NCI-H774 (cell line): ENCODE measurements around the gene UBE2L6.

Source experiments
- DNase-seq: peaks from one replicate; lab custom pipeline; 2025; lab: John Stamatoyannopoulos, UW

UBE2L6 gene

GRCh38 chr11:57530215-57530595, 37.3 kb downstream of the UBE2L6 start:
- DNase-seq, result no peak

- DNase-seq, result no peak
Observed at GRCh38 chr11:57529012-57529411, 38.5 kb downstream of the UBE2L6 start.

GRCh38 chr11:57527056-57527631, 40.3 kb downstream of the UBE2L6 start:
- peak; percentile 33 for DNase-seq

GRCh38 chr11:57523419-57523818, 44.1 kb downstream of the UBE2L6 start:
- no peak for DNase-seq

GRCh38 chr11:57521116-57521515, 46.4 kb downstream of the UBE2L6 start:
- no peak for DNase-seq

- no peak for DNase-seq
Observed at GRCh38 chr11:57516061-57516443, 51.4 kb downstream of the UBE2L6 start.

- no peak for DNase-seq
Observed at GRCh38 chr11:57515332-57516060, 52.0 kb downstream of the UBE2L6 start, which contains the start of gene SLC43A1. TSS of gene SLC43A1 (minus strand) at chr11:57515702. CDS start at chr11:57514111, 1,591 bp downstream.

- DNase-seq, result peak; percentile 10
Observed at GRCh38 chr11:57514538-57515331, 52.7 kb downstream of the UBE2L6 start.

GRCh38 chr11:57513911-57514537, 53.4 kb downstream of the UBE2L6 start:
- peak; percentile 16 for DNase-seq

- DNase-seq, result no peak
Observed at GRCh38 chr11:57513452-57513795, 54.0 kb downstream of the UBE2L6 start.

- DNase-seq, result no peak
Observed at GRCh38 chr11:57512646-57513451, 54.6 kb downstream of the UBE2L6 start.

GRCh38 chr11:57511741-57512430, 55.6 kb downstream of the UBE2L6 start:
- DNase-seq, result no peak

- DNase-seq, result no peak
Observed at GRCh38 chr11:57508341-57509170, 58.9 kb downstream of the UBE2L6 start.

GRCh38 chr11:57506522-57506921, 61.0 kb downstream of the UBE2L6 start:
- DNase-seq, result no peak

GRCh38 chr11:57504511-57504910, 63.0 kb downstream of the UBE2L6 start:
- no peak for DNase-seq

GRCh38 chr11:57502870-57503269, 64.6 kb downstream of the UBE2L6 start:
- DNase-seq, result no peak

- DNase-seq, result no peak
Observed at GRCh38 chr11:57502376-57502775, 65.1 kb downstream of the UBE2L6 start.

- no peak for DNase-seq
Observed at GRCh38 chr11:57501953-57502352, 65.5 kb downstream of the UBE2L6 start.
